GM19099 (cell line): ENCODE data around the gene VPS50.
A peak's percentile ranks its signal among the peaks of the same experiment; 100 is the strongest.

Source experiments
- POLR2A ChIP-seq: IDR thresholded peaks from 3 replicates; pipeline ENCODE4 v1.6.1; 2011; ENCODE audit warnings: low read depth; ENCODE audit not compliant: insufficient read length; ENCODE audit errors: extremely low read depth

VPS50 gene

GRCh38 chr7:93231799-93232672 lies at the start of gene VPS50:
TSS of gene VPS50 (plus strand) at chr7:93232366. CDS start at chr7:93232468, 102 bp downstream.
- TF ChIP-seq POLR2A: peak; percentile 70

GRCh38 chr7:93185303-93186027 lies 46.7 kb upstream of the VPS50 start:
- no peak for TF ChIP-seq POLR2A

GRCh38 chr7:93188870-93189634 lies 43.1 kb upstream of the VPS50 start:
- no peak for TF ChIP-seq POLR2A

GRCh38 chr7:93194386-93194785 lies 37.8 kb upstream of the VPS50 start:
- no peak for TF ChIP-seq POLR2A

- TF ChIP-seq POLR2A: no peak
Measured at GRCh38 chr7:93196336-93196735, 35.8 kb upstream of the VPS50 start.

- TF ChIP-seq POLR2A: no peak
Measured at GRCh38 chr7:93198472-93198871, 33.7 kb upstream of the VPS50 start.

- TF ChIP-seq POLR2A: no peak
Measured at GRCh38 chr7:93202594-93203250, 29.4 kb upstream of the VPS50 start.

- TF ChIP-seq POLR2A: no peak
Measured at GRCh38 chr7:93203496-93203895, 28.7 kb upstream of the VPS50 start.

GRCh38 chr7:93205046-93205445 lies 27.1 kb upstream of the VPS50 start:
- TF ChIP-seq POLR2A: no peak

GRCh38 chr7:93211228-93211818 lies 20.8 kb upstream of the VPS50 start:
- no peak for TF ChIP-seq POLR2A

- TF ChIP-seq POLR2A: no peak
Measured at GRCh38 chr7:93212881-93213280, 19.3 kb upstream of the VPS50 start.

GRCh38 chr7:93218997-93219827 lies 13.0 kb upstream of the VPS50 start:
- TF ChIP-seq POLR2A: no peak

- no peak for TF ChIP-seq POLR2A
Measured at GRCh38 chr7:93219868-93220267, 12.3 kb upstream of the VPS50 start.
